HEK293 (cell line): Measurements from ENCODE around the gene HOMER1.
A peak's percentile ranks its signal among the peaks of the same experiment; 100 is the strongest.

ENCODE experiments used
- CTCF ChIA-PET: fragments of 350-600 bp; formaldehyde crosslinking; extraction: SDS; loops from one replicate; lab custom pipeline; 2021; ENCODE audit warnings: antibody characterized with exemption; lab: Yijun Ruan, JAX
- POLR2A ChIA-PET: fragments of 300-600 bp; formaldehyde crosslinking; extraction: SDS; loops from one replicate; lab custom pipeline; 2020; ENCODE audit warnings: antibody characterized with exemption, inconsistent platforms; lab: Yijun Ruan, JAX
- H3K27ac ChIP-seq: fragments of 200-500 bp; sonication (Bioruptor generic); 2 replicates; pipeline ENCODE4 v1.5.1; 2014; ENCODE audit warnings: low read depth, low read length, control low read depth, inconsistent platforms; ENCODE audit errors: extremely low read depth
- H3K36me3 ChIP-seq, 2 experiments: fragments of 200-500 bp in 1 of 2; sonication (Bioruptor generic) in 1 of 2; 1 replicate in 1 of 2; 2 replicates in 1 of 2; pipeline ENCODE4 v1.5.1; 2014 to 2017; ENCODE audit warnings: inconsistent platforms in 2 of 2, low read length in 2 of 2; ENCODE audit not compliant: control insufficient read depth in 2 of 2, insufficient read depth in 1 of 2
- H3K4me1 ChIP-seq: fragments of 200-500 bp; sonication (Bioruptor generic); 2 replicates; pipeline ENCODE4 v1.5.1; 2014; ENCODE audit warnings: mild to moderate bottlenecking, low read length, inconsistent platforms; ENCODE audit not compliant: control insufficient read depth, insufficient read depth
- H3K4me3 ChIP-seq: 2 replicates; pipeline ENCODE4 v1.5.1; 2011; ENCODE audit warnings: low read depth, mild to moderate bottlenecking, control low read depth, low read length, moderate library complexity
- H3K9me3 ChIP-seq: fragments of 200-500 bp; sonication (Bioruptor generic); 2 replicates; pipeline ENCODE4 v1.5.1; 2014; ENCODE audit warnings: low read depth, low read length, inconsistent platforms; ENCODE audit not compliant: control insufficient read depth, insufficient read depth
- IKZF3 ChIP-seq: fragments of 450-650 bp; IDR thresholded peaks from 2 replicates; pipeline ENCODE4 v1.5.0; 2018; ENCODE audit warnings: missing biosample characterization, mild to moderate bottlenecking, missing genetic modification characterization, moderate library complexity
- KLF10 ChIP-seq: fragments of 450-650 bp; IDR thresholded peaks from 2 replicates; pipeline ENCODE4 v1.5.1; 2018; ENCODE audit warnings: missing biosample characterization, mild to moderate bottlenecking, missing genetic modification characterization
- KLF9 ChIP-seq: fragments of 450-650 bp; formaldehyde crosslinking; IDR thresholded peaks from 2 replicates; pipeline ENCODE4 v1.5.1; 2016; ENCODE audit warnings: missing biosample characterization, missing genetic modification characterization, low read depth
- SP3 ChIP-seq: fragments of 450-650 bp; formaldehyde crosslinking; IDR thresholded peaks from 2 replicates; pipeline ENCODE4 v1.5.1; 2016; ENCODE audit warnings: missing biosample characterization, missing genetic modification characterization
- SP7 ChIP-seq: fragments of 450-650 bp; formaldehyde crosslinking; IDR thresholded peaks from 2 replicates; pipeline ENCODE4 v1.5.1; 2016; ENCODE audit warnings: missing biosample characterization, missing genetic modification characterization
- YY1 ChIP-seq: fragments of 450-650 bp; formaldehyde crosslinking; IDR thresholded peaks from 2 replicates; pipeline ENCODE4 v1.5.1; 2018; ENCODE audit warnings: missing biosample characterization, missing genetic modification characterization
- ZBTB8A ChIP-seq: fragments of 450-650 bp; formaldehyde crosslinking; IDR thresholded peaks from 2 replicates; pipeline ENCODE4 v1.5.1; 2016; ENCODE audit warnings: missing biosample characterization, missing genetic modification characterization
- ZFHX2 ChIP-seq: fragments of 450-650 bp; formaldehyde crosslinking; conservative IDR thresholded peaks from 2 replicates; pipeline ENCODE4 v1.5.1; 2016; ENCODE audit warnings: missing biosample characterization, missing genetic modification characterization
- ZFP69B ChIP-seq: fragments of 450-650 bp; formaldehyde crosslinking; IDR thresholded peaks from 2 replicates; pipeline ENCODE4 v1.5.1; 2016; ENCODE audit warnings: missing biosample characterization, missing genetic modification characterization
- ZNF292 ChIP-seq: fragments of 450-650 bp; formaldehyde crosslinking; IDR thresholded peaks from 2 replicates; pipeline ENCODE4 v1.5.1; 2016; ENCODE audit warnings: low read depth, missing biosample characterization, missing genetic modification characterization, borderline replicate concordance
- ZNF335 ChIP-seq: fragments of 450-650 bp; formaldehyde crosslinking; conservative IDR thresholded peaks from 2 replicates; pipeline ENCODE4 v1.5.1; 2016; ENCODE audit warnings: missing biosample characterization, missing genetic modification characterization
- ZNF514 ChIP-seq: fragments of 450-650 bp; formaldehyde crosslinking; IDR thresholded peaks from 2 replicates; pipeline ENCODE4 v1.5.1; 2016; ENCODE audit warnings: missing biosample characterization, missing genetic modification characterization
- ZNF654 ChIP-seq: fragments of 450-650 bp; formaldehyde crosslinking; IDR thresholded peaks from 2 replicates; pipeline ENCODE4 v1.5.1; 2016; ENCODE audit warnings: low read depth, missing biosample characterization, missing genetic modification characterization
- ZNF660 ChIP-seq: fragments of 450-650 bp; IDR thresholded peaks from 2 replicates; pipeline ENCODE4 v1.5.1; 2018; ENCODE audit warnings: missing biosample characterization, mild to moderate bottlenecking, missing genetic modification characterization
- ZNF76 ChIP-seq: fragments of 450-650 bp; formaldehyde crosslinking; IDR thresholded peaks from 2 replicates; pipeline ENCODE4; 2016; ENCODE audit warnings: low read depth, missing biosample characterization, missing genetic modification characterization, borderline replicate concordance
- ZNF830 ChIP-seq: fragments of 450-650 bp; IDR thresholded peaks from 2 replicates; pipeline ENCODE4 v1.5.0; 2018; ENCODE audit warnings: missing biosample characterization, missing genetic modification characterization, low read depth, mild to moderate bottlenecking, moderate library complexity
- TF ChIP-seq, protein P1 (sequence below): fragments of 450-650 bp; formaldehyde crosslinking; IDR thresholded peaks from 2 replicates; pipeline ENCODE4 v1.5.1; 2016; ENCODE audit warnings: missing biosample characterization, missing genetic modification characterization
- TF ChIP-seq, protein P2 (sequence below): sonication (generic); formaldehyde crosslinking; IDR thresholded peaks from 2 replicates; pipeline ENCODE4 v1.8.1; 2022; ENCODE audit warnings: mild to moderate bottlenecking, moderate library complexity, missing genetic modification reagents
- TF ChIP-seq, protein P3 (sequence below): fragments of 450-650 bp; formaldehyde crosslinking; IDR thresholded peaks from 2 replicates; pipeline ENCODE4 v1.5.1; 2016; ENCODE audit warnings: missing biosample characterization, missing genetic modification characterization
- TF ChIP-seq, protein P4 (sequence below): fragments of 450-650 bp; formaldehyde crosslinking; IDR thresholded peaks from 2 replicates; pipeline ENCODE4 v1.5.1; 2016; ENCODE audit warnings: missing biosample characterization, missing genetic modification characterization
- TF ChIP-seq, protein P5 (sequence below): fragments of 450-650 bp; formaldehyde crosslinking; IDR thresholded peaks from 2 replicates; pipeline ENCODE4 v1.5.1; 2016; ENCODE audit warnings: missing biosample characterization, missing genetic modification characterization
- TF ChIP-seq, protein P6 (sequence below): fragments of 450-650 bp; formaldehyde crosslinking; IDR thresholded peaks from 2 replicates; pipeline ENCODE4 v1.5.1; 2016; ENCODE audit warnings: missing biosample characterization, missing genetic modification characterization
- TF ChIP-seq, protein P7 (sequence below): fragments of 450-650 bp; formaldehyde crosslinking; IDR thresholded peaks from 2 replicates; pipeline ENCODE4 v1.5.1; 2017; ENCODE audit warnings: missing biosample characterization, missing genetic modification characterization

Gene HOMER1, protein sequence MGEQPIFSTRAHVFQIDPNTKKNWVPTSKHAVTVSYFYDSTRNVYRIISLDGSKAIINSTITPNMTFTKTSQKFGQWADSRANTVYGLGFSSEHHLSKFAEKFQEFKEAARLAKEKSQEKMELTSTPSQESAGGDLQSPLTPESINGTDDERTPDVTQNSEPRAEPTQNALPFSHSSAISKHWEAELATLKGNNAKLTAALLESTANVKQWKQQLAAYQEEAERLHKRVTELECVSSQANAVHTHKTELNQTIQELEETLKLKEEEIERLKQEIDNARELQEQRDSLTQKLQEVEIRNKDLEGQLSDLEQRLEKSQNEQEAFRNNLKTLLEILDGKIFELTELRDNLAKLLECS

DNA sequence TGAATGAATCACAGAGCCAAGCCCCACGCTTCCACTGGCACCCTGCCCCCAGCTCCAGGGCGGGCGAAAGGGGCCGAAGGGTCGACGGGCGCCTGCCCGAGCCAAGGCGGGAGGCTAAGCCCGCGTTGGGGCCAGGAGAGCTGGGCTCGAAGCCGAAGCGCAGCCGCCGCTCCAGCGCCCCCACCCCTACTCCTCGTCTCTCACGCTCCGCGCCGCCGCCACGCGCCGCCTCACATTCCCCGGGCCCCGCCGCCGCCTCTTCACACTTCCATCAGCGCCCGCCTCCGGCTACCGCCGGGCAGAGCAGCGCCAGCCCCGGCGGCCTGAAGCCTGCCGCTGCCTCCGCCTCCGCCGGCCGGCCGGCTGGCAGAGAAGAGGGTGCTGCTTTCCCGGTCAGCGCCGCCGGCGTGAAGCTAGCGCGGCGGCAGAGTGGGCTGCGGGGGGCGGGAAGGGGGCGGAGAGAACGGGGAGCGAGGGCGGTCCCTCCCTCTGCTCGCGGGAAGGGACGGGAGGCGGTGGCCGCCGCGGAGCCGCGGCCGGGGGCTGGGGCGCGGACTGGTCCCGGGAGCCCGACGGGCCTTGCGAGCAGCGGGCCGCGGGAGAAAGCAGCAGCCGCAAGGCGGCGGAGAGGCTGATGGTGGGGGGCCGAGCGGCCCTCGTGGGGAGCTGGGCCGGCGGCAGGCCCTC, at the start of gene HOMER1:
HOMER1 (minus strand) TSS at position 431 of the 687 bp plus-strand sequence. CDS start 1,360 bp downstream, outside the sequence.
- CTCF ChIA-PET = interaction anchor here (0.6 to 1.7 kb wide), 3 partner anchors 21 to 578 kb away, joined by 3 to 5 read pairs (median 3); no protein-coding TSS in a partner anchor
- POLR2A ChIA-PET = interaction anchor here (0.6 to 3.6 kb wide), 26 partner anchors 9 to 871 kb away, joined by 3 to 19 read pairs (median 4); partner anchors contain the start of genes JMY and SERINC5
- peak; percentile 9; the same call in 1 of the 2 replicates for TF ChIP-seq ZNF76
- TF ChIP-seq, protein P1, sequence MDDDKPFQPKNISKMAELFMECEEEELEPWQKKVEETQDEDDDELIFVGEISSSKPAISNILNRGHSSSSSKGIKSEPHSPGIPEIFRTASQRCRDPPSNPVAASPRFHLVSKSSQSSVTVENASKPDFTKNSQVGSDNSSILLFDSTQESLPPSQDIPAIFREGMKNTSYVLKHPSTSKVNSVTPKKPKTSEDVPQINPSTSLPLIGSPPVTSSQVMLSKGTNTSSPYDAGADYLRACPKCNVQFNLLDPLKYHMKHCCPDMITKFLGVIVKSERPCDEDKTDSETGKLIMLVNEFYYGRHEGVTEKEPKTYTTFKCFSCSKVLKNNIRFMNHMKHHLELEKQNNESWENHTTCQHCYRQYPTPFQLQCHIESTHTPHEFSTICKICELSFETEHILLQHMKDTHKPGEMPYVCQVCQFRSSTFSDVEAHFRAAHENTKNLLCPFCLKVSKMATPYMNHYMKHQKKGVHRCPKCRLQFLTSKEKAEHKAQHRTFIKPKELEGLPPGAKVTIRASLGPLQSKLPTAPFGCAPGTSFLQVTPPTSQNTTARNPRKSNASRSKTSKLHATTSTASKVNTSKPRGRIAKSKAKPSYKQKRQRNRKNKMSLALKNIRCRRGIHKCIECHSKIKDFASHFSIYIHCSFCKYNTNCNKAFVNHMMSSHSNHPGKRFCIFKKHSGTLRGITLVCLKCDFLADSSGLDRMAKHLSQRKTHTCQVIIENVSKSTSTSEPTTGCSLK = no peak
- TF ChIP-seq KLF10 (tag by site-specific recombination) = peak; percentile 81; the same call in 1 of the 2 replicates
- 0 out of 2 replicates have a peak, but pooled peaks have one; percentile 62 for TF ChIP-seq ZNF660 (tag by site-specific recombination)
- TF ChIP-seq IKZF3 (tag by site-specific recombination) = 0 out of 2 replicates have a peak, but pooled peaks have one; percentile 15
- TF ChIP-seq ZNF830 = no peak
- no peak for TF ChIP-seq ZNF514 (tag by site-specific recombination)
- peak; percentile 11; the same call in 1 of the 2 replicates for TF ChIP-seq ZFP69B
- 0 out of 2 replicates have a peak, but pooled peaks have one; percentile 10 for TF ChIP-seq SP7
- peak; percentile 37; the same call in 1 of the 2 replicates for TF ChIP-seq KLF9 (tag by site-specific recombination)
- TF ChIP-seq, protein P2, sequence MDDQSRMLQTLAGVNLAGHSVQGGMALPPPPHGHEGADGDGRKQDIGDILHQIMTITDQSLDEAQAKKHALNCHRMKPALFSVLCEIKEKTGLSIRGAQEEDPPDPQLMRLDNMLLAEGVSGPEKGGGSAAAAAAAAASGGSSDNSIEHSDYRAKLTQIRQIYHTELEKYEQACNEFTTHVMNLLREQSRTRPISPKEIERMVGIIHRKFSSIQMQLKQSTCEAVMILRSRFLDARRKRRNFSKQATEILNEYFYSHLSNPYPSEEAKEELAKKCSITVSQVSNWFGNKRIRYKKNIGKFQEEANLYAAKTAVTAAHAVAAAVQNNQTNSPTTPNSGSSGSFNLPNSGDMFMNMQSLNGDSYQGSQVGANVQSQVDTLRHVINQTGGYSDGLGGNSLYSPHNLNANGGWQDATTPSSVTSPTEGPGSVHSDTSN (CRISPR knock-in tag) = 0 out of 2 replicates have a peak, but pooled peaks have one; percentile 53
- TF ChIP-seq ZBTB8A (tag by site-specific recombination) = peak; percentile 95
- TF ChIP-seq, protein P3, sequence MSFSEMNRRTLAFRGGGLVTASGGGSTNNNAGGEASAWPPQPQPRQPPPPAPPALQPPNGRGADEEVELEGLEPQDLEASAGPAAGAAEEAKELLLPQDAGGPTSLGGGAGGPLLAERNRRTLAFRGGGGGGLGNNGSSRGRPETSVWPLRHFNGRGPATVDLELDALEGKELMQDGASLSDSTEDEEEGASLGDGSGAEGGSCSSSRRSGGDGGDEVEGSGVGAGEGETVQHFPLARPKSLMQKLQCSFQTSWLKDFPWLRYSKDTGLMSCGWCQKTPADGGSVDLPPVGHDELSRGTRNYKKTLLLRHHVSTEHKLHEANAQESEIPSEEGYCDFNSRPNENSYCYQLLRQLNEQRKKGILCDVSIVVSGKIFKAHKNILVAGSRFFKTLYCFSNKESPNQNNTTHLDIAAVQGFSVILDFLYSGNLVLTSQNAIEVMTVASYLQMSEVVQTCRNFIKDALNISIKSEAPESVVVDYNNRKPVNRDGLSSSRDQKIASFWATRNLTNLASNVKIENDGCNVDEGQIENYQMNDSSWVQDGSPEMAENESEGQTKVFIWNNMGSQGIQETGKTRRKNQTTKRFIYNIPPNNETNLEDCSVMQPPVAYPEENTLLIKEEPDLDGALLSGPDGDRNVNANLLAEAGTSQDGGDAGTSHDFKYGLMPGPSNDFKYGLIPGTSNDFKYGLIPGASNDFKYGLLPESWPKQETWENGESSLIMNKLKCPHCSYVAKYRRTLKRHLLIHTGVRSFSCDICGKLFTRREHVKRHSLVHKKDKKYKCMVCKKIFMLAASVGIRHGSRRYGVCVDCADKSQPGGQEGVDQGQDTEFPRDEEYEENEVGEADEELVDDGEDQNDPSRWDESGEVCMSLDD (tag by site-specific recombination) = no peak
- no peak for TF ChIP-seq ZNF292 (tag by site-specific recombination)
- peak; percentile 92 for TF ChIP-seq ZFHX2 (tag by site-specific recombination)
- TF ChIP-seq, protein P4, sequence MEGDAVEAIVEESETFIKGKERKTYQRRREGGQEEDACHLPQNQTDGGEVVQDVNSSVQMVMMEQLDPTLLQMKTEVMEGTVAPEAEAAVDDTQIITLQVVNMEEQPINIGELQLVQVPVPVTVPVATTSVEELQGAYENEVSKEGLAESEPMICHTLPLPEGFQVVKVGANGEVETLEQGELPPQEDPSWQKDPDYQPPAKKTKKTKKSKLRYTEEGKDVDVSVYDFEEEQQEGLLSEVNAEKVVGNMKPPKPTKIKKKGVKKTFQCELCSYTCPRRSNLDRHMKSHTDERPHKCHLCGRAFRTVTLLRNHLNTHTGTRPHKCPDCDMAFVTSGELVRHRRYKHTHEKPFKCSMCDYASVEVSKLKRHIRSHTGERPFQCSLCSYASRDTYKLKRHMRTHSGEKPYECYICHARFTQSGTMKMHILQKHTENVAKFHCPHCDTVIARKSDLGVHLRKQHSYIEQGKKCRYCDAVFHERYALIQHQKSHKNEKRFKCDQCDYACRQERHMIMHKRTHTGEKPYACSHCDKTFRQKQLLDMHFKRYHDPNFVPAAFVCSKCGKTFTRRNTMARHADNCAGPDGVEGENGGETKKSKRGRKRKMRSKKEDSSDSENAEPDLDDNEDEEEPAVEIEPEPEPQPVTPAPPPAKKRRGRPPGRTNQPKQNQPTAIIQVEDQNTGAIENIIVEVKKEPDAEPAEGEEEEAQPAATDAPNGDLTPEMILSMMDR = peak; percentile 77
- TF ChIP-seq SP3 = peak; percentile 40; the same call in 1 of the 2 replicates
- TF ChIP-seq, protein P5, sequence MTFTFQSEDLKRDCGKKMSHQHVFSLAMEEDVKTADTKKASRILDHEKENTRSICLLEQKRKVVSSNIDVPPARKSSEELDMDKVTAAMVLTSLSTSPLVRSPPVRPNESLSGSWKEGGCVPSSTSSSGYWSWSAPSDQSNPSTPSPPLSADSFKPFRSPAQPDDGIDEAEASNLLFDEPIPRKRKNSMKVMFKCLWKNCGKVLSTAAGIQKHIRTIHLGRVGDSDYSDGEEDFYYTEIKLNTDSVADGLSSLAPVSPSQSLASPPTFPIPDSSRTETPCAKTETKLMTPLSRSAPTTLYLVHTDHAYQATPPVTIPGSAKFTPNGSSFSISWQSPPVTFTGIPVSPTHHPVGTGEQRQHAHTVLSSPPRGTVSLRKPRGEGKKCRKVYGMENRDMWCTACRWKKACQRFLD (tag by site-specific recombination) = 0 out of 2 replicates have a peak, but pooled peaks have one; percentile 60
- TF ChIP-seq ZNF335 (tag by site-specific recombination) = 0 out of 2 replicates have a peak, but pooled peaks have one; percentile 5
- TF ChIP-seq ZNF654 = no peak
- TF ChIP-seq, protein P6, sequence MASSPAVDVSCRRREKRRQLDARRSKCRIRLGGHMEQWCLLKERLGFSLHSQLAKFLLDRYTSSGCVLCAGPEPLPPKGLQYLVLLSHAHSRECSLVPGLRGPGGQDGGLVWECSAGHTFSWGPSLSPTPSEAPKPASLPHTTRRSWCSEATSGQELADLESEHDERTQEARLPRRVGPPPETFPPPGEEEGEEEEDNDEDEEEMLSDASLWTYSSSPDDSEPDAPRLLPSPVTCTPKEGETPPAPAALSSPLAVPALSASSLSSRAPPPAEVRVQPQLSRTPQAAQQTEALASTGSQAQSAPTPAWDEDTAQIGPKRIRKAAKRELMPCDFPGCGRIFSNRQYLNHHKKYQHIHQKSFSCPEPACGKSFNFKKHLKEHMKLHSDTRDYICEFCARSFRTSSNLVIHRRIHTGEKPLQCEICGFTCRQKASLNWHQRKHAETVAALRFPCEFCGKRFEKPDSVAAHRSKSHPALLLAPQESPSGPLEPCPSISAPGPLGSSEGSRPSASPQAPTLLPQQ (tag by site-specific recombination) = peak; percentile 7; the same call in 1 of the 2 replicates
- peak; percentile 73; the same call in 1 of the 2 replicates for TF ChIP-seq YY1 (tag by site-specific recombination)
- TF ChIP-seq, protein P7, sequence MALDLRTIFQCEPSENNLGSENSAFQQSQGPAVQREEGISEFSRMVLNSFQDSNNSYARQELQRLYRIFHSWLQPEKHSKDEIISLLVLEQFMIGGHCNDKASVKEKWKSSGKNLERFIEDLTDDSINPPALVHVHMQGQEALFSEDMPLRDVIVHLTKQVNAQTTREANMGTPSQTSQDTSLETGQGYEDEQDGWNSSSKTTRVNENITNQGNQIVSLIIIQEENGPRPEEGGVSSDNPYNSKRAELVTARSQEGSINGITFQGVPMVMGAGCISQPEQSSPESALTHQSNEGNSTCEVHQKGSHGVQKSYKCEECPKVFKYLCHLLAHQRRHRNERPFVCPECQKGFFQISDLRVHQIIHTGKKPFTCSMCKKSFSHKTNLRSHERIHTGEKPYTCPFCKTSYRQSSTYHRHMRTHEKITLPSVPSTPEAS (tag by site-specific recombination) = no peak

More for the DNA sequence above, at the start of gene HOMER1:
- Histone ChIP-seq H3K4me1 (peaks cover 11% of the 10 kb centered on the region), H3K36me3 (no peaks in the 10 kb centered on the region), H3K27ac (peak within 1 kb of the TSS; percentile 96), H3K9me3 (no peaks in the 10 kb centered on the region), H3K4me3 (peak within 1 kb of the TSS; percentile 86)
